Caco-2 (cell line): ENCODE measurements around the gene IL1RL2. TPM values are rescaled to one million over a fixed set of nuclear protein-coding genes. Genes with fewer than 3 reads are reported as not detected.

Source experiments
- BruUV-seq: library from RNA; stranded (reverse); fragments of 400-500 nt; replicated peaks from 2 replicates; lab custom pipeline; 2021; lab: Mats Ljungman, UMichigan
- CTCF ChIA-PET: fragments of 300-600 bp; sonication (Branson Sonifier 250); formaldehyde crosslinking; loops from one replicate; lab custom pipeline; 2022; ENCODE audit warnings: antibody characterized with exemption; lab: Charles Lee
- POLR2A ChIA-PET: fragments of 300-600 bp; sonication (Branson Sonifier 250); formaldehyde crosslinking; loops from one replicate; lab custom pipeline; 2022; ENCODE audit warnings: antibody characterized with exemption; lab: Charles Lee
- DNase-seq, 2 experiments: peaks; one replicate each; pipeline versions ENCODE4 v3.0.0 to v3.0.0-alpha.2; 2020 to 2022
- H3K27me3 ChIP-seq: replicated peaks from 2 replicates; pipeline ENCODE4 v1.6.0; 2011; ENCODE audit warnings: low read length; ENCODE audit not compliant: control insufficient read depth, insufficient read depth
- H3K36me3 ChIP-seq: 2 replicates; pipeline ENCODE4 v1.5.1; 2011; ENCODE audit warnings: low read length; ENCODE audit not compliant: control insufficient read depth, insufficient read depth
- H3K4me1 ChIP-seq: fragments of 250-450 bp; sonication (Bioruptor Pico); 2 replicates; pipeline ENCODE4 v1.5.1; 2020; ENCODE audit warnings: mild to moderate bottlenecking
- H3K4me3 ChIP-seq: 2 replicates; pipeline ENCODE4 v1.5.1; 2011; ENCODE audit warnings: low read depth, mild to moderate bottlenecking, control low read depth, low read length
- H3K9me3 ChIP-seq: fragments of 250-450 bp; sonication (Bioruptor Pico); 2 replicates; pipeline ENCODE4 v1.5.1; 2020; ENCODE audit warnings: mild to moderate bottlenecking, moderate library complexity
- H3K27ac Mint-ChIP-seq: one replicate; pipeline ENCODE4 v1.8.0; 2022; ENCODE audit warnings: mixed read lengths; ENCODE audit not compliant: unreplicated experiment
- H3K27me3 Mint-ChIP-seq: one replicate; pipeline ENCODE4 v1.8.0; 2022; ENCODE audit warnings: mixed read lengths; ENCODE audit not compliant: insufficient read depth, unreplicated experiment
- H3K36me3 Mint-ChIP-seq: one replicate; pipeline ENCODE4 v1.8.0; 2022; ENCODE audit warnings: mild to moderate bottlenecking, mixed read lengths; ENCODE audit not compliant: insufficient read depth, unreplicated experiment
- H3K4me1 Mint-ChIP-seq: one replicate; pipeline ENCODE4 v1.8.0; 2022; ENCODE audit warnings: low read depth, mixed read lengths; ENCODE audit not compliant: unreplicated experiment
- H3K4me3 Mint-ChIP-seq: one replicate; pipeline ENCODE4 v1.8.0; 2022; ENCODE audit warnings: mild to moderate bottlenecking, moderate library complexity, mixed read lengths; ENCODE audit not compliant: unreplicated experiment
- H3K9me3 Mint-ChIP-seq: one replicate; pipeline ENCODE4 v1.8.0; 2022; ENCODE audit warnings: mixed read lengths; ENCODE audit not compliant: unreplicated experiment
- CTCF ChIP-seq, 2 experiments: fragments of 200-600 bp in 1 of 2; IDR thresholded peaks; 1 replicate in 1 of 2; 2 replicates in 1 of 2; pipeline versions ENCODE4 v1.5.1 to v1.8.0; 2011 to 2022; ENCODE audit warnings: antibody characterized with exemption in 1 of 2, control low read depth in 1 of 2, inconsistent platforms in 1 of 2, low read depth in 1 of 2, low read length in 1 of 2, mild to moderate bottlenecking in 1 of 2, moderate library complexity in 1 of 2; ENCODE audit not compliant: insufficient read depth in 1 of 2, severe bottlenecking in 1 of 2, unreplicated experiment in 1 of 2
- intact Hi-C: fragments of 100-400 bp; cut with micrococcal nuclease; formaldehyde crosslinking; loops from one replicate; pipeline ENCODE4 v1.10.0; 2022; ENCODE audit not compliant: unreplicated experiment
- total RNA-seq: library from RNA; stranded (reverse); gene quantifications from 2 replicates; pipeline ENCODE4 v1.2.3, GENCODE V29; 2022

The IL1RL2 gene
- total RNA-seq, 1 experiment from 2014 or later, result not detected

GRCh38 chr2:102267774-102268173 is 81.0 kb downstream of the IL1RL2 start:
- no peak overlapping the region for H3K4me3 Mint-ChIP-seq
- peaks cover 4% of the 10 kb centered on the region for H3K27me3 Mint-ChIP-seq
- no peaks in the 10 kb centered on the region for H3K9me3 Mint-ChIP-seq
- H3K27ac Mint-ChIP-seq, result no peak overlapping the region
- Histone ChIP-seq H3K4me1 (0 out of 2 replicates have a peak, but pooled peaks cover 2% of the 10 kb centered on the region), H3K27me3 (no peaks in the 10 kb centered on the region), H3K36me3 (no peaks in the 10 kb centered on the region), H3K9me3 (no peaks in the 10 kb centered on the region), H3K4me3 (no peak overlapping the region)
- ChIA-PET CTCF (no interaction called here), POLR2A (no interaction called here)
- intact Hi-C loops, result no loop called here
- TF ChIP-seq CTCF (IDR thresholded peaks at IDR 0.05; ENCODE audit: insufficient read depth in 1 of 2, low read depth in 1 of 2, low read length in 1 of 2, severe bottlenecking in 1 of 2, unreplicated experiment in 1 of 2), result no peak
- no TSS peak for BruUV-seq
- no peaks in the 10 kb centered on the region for H3K36me3 Mint-ChIP-seq
- H3K4me1 Mint-ChIP-seq, result no peaks in the 10 kb centered on the region
- DNase-seq, result no peak

GRCh38 chr2:102268510-102269199 is 81.8 kb downstream of the IL1RL2 start:
- Histone ChIP-seq H3K27me3 (no peaks in the 10 kb centered on the region), H3K4me1 (no peaks in the 10 kb centered on the region), H3K9me3 (no peaks in the 10 kb centered on the region), H3K36me3 (no peaks in the 10 kb centered on the region), H3K4me3 (no peak overlapping the region)
- H3K4me1 Mint-ChIP-seq, result no peaks in the 10 kb centered on the region
- H3K27me3 Mint-ChIP-seq, result peaks cover 8% of the 10 kb centered on the region
- no peak for DNase-seq
- H3K36me3 Mint-ChIP-seq, result no peaks in the 10 kb centered on the region
- no peak for TF ChIP-seq CTCF (IDR thresholded peaks at IDR 0.05; ENCODE audit: insufficient read depth in 1 of 2, low read depth in 1 of 2, low read length in 1 of 2, severe bottlenecking in 1 of 2, unreplicated experiment in 1 of 2)
- no peaks in the 10 kb centered on the region for H3K9me3 Mint-ChIP-seq
- H3K27ac Mint-ChIP-seq, result no peak overlapping the region
- intact Hi-C loops, result no loop called here
- POLR2A ChIA-PET, result no interaction called here
- H3K4me3 Mint-ChIP-seq, result no peak overlapping the region
- no TSS peak for BruUV-seq
- CTCF ChIA-PET, result no interaction called here

- no peaks in the 10 kb centered on the region for H3K4me1 ChIP-seq
- no peaks in the 10 kb centered on the region for H3K36me3 ChIP-seq
- H3K9me3 ChIP-seq, result no peaks in the 10 kb centered on the region
- ChIA-PET POLR2A (no interaction called here), CTCF (no interaction called here)
- BruUV-seq, result no TSS peak
- H3K9me3 Mint-ChIP-seq, result no peaks in the 10 kb centered on the region
- H3K4me1 Mint-ChIP-seq, result no peaks in the 10 kb centered on the region
- H3K27ac Mint-ChIP-seq, result no peak overlapping the region
- intact Hi-C loops, result no loop called here
- H3K4me3 Mint-ChIP-seq, result no peak overlapping the region
- H3K27me3 Mint-ChIP-seq, result peaks cover 8% of the 10 kb centered on the region
- DNase-seq, result no peak
- TF ChIP-seq CTCF (IDR thresholded peaks at IDR 0.05; ENCODE audit: insufficient read depth in 1 of 2, low read depth in 1 of 2, low read length in 1 of 2, severe bottlenecking in 1 of 2, unreplicated experiment in 1 of 2), result no peak
- H3K27me3 ChIP-seq, result no peaks in the 10 kb centered on the region
- H3K36me3 Mint-ChIP-seq, result no peaks in the 10 kb centered on the region
- H3K4me3 ChIP-seq, result no peak overlapping the region
Measured at GRCh38 chr2:102269200-102269524, 82.3 kb downstream of the IL1RL2 start.
